HG02571 (cell line): ENCODE data around the gene CEP170.
"Not testable (repeated sequence)": the region's sequence is repeated elsewhere in the genome, so short reads cannot be mapped to it uniquely, and the experiment has no call there.

Experiments
- ATAC-seq: cut with Tn5 transposase; IDR thresholded peaks from one replicate; pipeline ENCODE4 v1.9.1; 2021; ENCODE audit warnings: mild to moderate bottlenecking, moderate library complexity; ENCODE audit not compliant: unreplicated experiment

Gene CEP170

DNA sequence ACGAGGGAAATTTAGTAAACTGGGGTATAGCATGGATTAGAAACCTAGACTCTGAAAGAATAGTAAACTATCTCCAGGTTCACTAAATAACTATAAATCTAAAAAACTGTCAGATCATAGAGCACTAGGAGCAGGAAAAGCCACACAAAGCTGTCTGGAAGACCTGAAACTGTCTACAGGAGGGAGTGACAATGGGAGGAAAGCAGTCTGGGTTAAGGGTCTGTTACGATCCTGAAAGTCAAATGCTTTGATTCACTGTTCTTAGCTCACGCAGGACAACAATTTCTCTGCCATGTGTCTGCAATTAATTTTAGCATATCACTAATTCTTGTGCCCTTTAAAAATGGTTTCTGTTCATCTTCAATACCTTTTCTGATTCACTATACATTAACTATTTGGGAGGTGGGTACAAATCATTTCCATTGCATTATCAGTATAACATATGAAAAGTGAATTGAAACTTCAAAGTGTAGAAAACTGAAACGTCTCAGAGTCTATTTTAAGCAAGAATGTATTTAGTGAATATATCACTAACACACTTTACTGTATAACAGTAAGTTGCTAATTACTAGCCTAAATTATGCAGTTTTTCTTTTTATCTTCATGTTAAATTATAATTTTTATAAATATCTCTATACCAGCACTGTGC is 18.4 kb downstream of the CEP170 start:
- ATAC-seq: no peak

DNA sequence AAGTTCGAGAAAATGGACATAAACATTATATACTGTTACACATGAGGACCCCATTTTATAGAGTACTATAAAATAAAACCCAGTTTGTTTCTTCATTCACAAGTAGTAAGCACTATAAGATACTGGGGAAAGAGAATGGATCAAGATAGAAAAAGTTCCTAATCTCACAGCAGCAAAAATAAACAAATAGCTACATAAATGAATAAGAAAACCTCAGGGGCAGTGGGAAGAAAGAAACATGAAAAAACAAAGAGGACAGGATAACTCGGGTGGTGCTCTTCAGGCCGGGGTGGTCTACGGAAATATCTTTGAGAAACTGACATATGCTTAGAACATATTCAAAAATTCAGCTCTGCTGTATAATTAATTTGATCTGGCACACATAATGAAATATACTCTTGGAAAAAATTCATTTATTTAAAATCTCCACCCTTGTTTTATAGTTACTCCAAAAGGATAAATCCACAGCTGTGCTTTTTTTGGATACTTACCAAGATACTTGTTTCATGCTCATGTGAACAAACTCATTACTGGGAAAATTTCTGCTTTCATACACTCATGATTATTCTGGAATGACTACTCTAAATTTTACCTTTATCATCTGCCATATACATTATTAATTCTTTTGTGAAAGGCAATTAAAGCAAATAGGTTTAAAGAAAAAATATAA is 20.0 kb downstream of the CEP170 start:
- no peak for ATAC-seq

DNA sequence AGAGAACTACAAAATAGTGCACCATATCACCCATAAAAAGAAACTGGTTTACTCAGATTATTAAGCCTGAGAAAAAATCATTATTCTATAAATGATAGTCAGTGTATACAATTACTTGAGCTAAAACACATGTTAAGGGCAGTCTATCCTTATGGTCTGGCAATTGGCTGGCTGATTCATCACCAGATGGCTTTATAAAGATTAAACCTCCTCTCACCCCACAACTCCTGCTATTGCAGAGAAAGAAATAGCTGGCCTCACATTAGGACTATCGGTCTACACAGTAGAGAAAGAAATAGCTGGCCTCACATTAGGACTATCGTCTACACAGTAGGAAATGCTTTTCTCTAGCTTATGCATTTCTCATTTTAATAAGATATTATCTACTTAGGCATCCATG is 21.2 kb downstream of the CEP170 start:
- ATAC-seq: no peak

DNA sequence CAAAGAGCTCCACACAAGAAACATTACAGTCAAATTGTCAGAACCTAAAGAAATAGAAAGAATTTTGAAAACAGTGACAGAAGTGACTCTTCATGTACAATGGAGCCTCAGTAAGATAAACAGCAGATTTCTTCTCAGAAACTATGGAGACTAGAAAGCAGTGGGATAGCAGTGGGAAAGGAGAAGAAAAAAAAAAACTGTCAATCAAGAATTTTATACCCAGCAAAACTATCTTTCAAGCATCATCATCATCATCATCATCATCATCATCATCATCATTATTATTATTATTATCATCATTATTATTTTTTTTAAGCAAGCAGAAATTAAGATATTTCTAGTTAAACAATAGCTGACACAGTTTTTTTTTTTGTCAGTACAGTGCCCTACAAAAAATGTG is 24.2 kb downstream of the CEP170 start:
- ATAC-seq: no peak

DNA sequence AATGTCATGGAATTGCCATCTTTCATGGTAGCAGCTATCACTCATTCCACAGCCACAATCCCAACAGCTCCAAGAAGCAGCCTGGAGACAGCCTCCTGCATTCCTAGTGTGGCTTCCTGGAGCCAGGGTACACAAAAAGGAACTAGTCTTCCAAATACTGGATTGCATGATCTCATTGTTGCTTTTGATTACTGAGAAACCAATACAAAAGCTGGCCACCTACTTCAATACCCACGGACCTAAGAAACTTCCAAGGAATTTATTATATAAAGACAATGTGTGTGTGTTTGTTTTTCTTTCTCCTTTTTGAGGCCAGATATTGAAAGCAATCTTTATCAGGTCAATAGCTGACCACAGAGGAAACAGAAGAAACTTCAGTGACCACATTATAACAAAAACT is 25.6 kb downstream of the CEP170 start:
- no peak for ATAC-seq

DNA sequence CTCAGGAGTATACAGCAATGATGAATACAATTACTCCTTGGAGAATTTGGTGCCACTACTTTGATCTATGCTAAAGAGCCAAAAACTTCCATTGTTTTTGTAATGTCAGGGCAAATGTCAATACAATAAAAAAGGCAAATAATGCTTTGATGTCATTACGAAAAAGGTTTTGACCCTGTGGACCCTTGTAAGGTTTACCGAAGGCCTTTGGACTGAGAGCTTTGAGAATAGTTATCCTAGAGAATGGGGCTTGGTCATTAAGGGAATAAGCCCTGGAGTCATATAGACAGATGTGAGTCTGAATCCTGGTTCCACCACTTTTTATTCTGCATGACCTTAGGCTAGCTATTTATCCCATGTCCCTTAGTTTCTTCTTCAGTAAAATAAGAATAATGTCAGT is 27.5 kb downstream of the CEP170 start:
- no peak for ATAC-seq

DNA sequence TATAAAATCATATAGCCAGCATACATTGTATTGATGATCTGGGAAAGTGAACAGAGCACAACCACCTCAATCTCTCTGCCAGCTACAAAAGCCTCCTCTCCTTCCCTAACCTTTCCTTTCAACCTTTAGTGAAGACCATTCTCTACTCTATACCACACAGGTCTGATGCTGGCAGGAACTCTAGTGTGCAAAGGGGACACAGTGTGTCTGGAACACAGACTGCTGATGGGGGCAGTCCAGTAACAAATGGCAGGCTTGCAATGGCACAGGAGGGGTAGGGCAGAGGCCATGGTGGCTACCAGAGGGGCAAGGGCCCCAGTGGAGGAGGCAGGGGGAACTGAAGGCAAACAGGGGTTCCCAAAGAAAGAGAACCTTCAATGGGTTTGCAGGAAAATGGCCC is 37.0 kb downstream of the CEP170 start:
- ATAC-seq: no peak

DNA sequence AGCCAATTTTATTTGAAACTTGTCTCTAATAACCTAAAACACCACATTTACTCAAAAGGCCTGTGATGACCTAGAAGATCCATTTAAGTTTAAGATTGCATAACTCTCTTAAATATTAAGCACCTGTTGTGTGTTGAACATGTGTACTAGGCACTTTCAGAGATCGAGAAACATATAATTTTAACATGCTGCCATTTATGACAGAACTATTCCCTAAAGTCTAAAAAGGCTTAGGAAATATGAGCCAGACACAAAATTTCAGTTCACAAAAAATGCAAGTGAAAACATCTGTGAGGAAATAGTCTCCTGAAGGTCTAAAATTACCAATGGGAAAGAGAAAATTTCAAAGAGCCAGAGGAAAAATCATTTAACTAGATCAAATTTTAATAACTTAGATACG is 37.7 kb downstream of the CEP170 start:
- no peak for ATAC-seq

DNA sequence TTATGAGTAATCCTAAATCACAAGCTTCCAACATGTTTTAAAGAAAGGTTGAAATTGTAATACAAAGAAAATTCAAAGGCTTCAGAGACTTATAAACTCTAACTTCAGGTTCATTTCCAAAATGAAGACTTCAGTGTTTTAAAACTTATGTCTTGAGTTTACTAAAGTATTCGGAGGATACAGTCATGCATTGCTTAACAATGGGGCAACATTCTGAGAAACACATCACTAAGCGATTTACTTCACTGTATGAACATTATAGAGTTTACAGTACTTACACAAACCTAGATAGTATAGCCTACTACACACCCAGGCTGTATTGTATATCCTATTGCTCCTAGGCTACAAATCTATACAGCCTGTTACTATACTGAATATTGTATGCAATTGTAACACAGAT is 38.3 kb downstream of the CEP170 start:
- ATAC-seq: no peak

DNA sequence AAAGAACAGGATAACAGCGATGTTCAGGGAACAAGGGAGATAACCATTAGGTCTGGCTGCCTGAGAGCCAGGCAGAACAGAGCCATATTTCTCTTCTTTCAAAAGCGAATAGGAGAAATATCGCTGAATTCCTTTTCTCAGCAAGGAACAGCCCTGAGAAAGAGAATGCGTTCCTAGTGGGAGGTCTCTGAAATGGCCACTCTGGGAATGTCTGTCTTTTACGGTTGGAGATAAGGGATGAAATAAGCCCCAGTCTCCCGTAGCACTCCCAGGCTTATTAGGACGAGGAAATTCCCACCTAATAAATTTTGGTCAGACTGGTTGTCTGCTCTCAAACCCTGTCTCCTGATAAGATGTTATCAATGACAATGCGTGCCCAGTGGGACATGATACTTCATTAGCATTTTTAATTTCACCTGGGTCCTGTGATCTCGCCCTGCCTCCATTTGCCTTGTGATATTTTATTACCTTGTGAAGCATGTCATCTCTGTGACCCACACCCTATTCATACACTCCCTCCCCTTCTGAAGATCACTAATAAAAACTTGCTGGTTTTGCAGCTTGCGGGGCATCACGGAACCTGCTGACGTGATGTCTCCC is 39.7 kb downstream of the CEP170 start:
- ATAC-seq: not testable (repeated sequence)

DNA sequence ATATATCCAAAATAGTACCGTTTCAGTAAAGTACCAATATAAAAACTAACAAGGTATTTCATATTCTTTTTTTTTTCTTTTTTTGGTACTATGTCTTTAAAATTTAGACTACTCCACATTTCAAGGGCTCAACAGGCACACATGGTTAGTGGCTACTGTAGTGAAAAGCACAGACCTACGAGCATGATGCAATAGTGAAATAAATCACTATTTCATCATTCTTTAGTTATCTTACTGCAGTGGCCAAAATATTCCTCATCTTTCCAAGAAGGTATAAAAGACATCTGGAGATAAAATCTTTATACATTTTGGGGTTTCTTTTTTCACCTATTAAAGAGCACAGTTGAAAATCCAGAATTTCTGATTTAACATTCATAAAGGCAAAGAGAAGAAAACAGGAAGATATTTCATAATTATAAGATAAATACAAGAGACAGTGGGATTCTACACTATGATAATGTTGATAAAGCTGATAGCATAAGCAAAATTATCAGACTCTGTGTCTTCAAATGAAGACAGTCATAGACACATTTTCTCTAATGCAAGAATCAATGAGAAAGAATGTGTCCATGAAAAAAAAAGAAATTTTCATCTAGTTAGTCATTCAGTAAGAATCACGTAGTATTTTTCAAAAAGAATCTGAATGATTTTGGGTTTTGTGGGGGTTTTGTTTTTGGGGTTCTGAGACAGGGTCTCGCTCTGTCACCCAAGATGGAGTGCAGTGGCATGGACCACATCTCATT is 41.9 kb downstream of the CEP170 start:
- no peak for ATAC-seq

DNA sequence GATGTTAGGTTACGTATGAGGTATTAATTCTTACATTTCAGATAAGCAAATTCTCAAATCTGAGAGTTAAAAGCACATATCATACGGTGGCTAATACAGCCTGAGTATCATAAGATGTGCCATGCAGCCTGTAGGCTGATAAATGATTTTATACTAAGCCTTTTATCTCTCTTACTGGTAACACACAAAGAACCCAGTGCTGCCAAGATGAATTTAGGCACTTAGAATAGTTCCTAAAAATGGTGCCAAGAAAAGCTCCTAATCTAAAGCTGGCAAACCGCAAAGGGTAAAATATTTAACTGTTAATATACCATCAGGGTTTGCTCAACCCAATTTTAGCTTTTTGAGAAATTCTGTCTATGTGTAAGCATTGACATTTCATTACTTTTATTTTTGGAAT is 43.1 kb downstream of the CEP170 start:
- ATAC-seq: not testable (repeated sequence)

DNA sequence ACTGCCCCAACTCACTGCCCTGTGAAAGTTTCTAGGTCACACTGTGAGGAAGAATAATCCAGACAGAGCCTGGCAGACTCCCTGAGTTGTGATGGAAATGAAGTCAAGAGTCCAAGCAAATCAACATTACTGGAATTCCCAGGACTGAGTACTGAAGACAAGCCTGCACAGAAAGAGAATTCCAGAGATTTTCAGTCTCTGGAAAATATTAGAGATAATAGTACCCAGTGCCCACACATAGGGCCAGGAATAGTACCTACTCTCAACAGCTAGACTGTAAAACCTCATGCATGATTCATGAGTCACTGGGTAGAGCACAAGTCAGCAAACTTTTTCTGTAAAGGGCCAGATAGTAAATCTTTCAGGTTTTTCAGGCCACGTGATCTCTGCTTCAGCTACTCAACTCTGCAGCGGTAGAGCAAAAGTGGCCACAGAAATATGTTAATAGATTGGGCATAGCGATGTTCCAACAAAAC is 50.0 kb downstream of the CEP170 start:
- ATAC-seq: not testable (repeated sequence)

DNA sequence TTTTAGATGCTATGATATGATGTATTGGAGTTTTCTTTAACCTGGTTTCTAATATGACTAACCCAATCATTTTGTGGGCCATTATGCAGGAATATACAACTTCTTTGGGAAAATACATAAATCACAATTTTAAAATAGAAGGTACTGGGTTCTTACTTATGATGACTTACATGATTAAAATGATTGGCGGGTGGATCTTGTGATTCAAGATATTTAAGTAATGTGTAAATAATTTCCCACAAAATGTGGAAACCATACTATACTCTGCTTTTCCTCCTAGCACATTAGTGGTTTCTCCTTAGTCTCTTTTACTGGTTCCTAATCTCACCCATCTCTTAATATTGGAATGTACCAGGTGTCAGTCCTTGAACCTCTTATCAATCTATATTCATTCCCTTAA is 50.7 kb downstream of the CEP170 start:
- not testable (repeated sequence) for ATAC-seq

DNA sequence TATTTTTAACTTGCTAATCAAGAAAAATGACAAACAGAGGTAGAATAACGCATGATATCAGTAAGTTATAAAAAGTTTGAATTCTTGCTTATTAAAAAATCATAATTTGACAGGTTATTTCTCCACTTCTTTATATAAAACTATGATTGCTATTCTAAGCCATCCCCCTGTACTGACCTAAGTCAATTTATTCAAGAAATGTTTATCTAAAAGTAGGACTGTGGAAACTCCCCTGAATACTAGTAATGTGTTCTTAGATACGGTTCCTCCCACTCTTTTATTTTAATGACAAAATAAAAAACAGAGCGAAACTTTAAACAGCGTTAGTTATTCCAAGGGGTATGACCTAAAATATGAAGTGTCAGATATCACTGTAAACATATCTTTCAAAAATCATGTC is 51.9 kb downstream of the CEP170 start:
- not testable (repeated sequence) for ATAC-seq

DNA sequence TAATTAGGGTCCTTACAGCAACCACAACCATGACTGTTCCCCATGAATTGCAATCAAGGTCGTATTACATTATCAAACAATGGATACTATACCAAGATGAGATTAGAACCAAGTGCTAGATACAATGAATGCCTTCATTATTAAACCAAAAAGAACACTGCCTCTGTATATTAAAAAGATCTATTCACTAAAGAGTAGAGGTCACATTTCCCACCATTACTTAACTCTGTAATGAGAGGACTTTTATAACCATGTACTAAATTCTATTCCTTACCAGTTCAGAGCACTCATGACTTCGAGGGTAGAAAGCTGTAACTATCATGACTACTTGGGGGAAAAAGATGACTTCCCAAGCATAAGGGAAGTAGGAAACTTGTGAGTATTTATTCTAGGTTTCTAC is 53.8 kb downstream of the CEP170 start:
- not testable (repeated sequence) for ATAC-seq

DNA sequence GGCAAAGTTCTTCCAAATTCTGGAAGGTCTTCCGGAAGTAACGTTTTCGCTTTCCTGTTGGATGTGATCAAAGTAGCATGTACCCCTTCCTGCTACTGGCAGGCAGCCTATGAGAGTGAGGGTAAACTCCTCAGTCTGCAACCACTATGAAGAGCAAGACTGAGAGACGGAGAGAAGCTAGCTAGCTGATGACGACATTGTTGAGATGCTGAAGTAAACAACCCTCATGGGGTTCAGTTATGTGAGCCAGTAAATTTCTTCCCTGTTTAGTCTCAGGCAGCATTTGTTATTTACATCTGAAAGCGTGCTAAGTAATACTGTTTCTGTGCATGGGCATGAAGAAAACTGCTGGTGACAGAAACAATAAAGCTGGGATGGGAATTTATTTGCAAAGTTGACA is 57.6 kb downstream of the CEP170 start:
- not testable (repeated sequence) for ATAC-seq

DNA sequence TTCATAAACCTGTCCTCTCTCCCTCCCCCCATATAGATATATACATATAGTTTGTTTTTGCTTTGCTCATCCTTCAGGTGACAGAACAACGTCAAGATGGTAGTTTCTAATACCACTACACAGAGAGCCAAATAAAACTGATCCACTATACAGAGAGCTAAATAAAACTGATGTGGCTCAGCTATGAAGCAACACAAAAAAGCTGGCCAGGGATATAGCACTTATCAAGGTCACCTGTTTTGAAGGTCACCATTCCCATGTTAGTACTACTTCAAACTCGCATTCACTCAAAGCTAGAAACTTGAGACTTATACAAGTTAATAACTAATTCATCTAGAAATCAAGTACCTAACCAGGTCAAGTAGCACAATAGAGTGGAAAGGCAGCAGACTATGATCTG is 61.8 kb downstream of the CEP170 start:
- ATAC-seq: not testable (repeated sequence)

DNA sequence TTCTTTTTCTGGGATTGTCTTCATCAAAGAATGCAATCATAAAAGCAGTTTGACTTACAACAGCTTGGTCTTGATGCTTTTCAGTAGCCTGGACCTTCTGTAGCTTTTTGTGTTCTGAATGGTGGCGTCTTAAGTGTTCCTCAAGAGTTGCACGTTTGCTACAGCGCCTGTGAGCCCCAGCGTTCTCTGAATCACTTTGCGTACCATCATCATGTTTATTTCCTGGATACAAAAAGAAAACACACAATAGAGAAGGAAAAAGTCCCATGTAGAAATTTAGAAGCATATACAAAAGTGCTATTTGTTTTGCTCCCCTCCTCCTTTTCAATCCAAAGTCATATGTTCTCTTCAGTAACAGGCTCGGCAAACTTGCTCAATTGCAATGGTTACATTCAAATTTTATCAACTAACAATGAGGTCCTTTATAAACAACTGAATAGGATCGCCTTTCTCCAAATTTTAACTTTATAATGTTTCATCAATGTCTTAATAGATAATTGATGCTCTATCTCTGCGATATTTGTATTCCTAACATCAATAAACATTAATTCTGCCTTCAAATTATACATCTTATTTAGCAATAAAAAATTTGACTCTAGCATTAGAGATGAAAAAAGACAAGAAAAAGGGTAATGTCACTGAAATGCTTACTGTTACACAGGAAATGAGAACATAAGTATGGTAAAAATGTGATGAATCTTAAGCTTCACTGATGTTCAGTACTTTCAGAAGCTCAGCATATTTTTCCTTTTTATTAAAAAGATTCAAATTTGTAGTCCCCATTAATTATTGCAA is 68.7 kb downstream of the CEP170 start:
- ATAC-seq: not testable (repeated sequence)

DNA sequence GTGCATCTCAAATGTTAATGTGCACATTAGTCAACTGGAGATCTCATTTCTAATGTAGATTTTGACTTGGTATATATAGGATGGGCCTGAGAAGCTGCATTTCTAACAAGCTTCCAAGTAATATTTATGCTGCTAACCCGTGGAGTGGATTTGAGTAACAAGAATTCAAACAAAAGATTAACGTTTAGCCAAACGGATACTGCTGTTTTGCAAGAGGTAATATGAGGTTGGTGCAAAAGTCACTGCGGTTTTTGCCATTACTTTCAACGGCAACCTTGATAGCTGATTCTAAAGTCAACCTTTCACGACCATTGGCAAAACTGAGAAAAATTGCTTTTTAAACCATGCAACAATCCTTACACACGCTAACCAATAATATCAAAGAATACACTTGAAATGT is 70.3 kb downstream of the CEP170 start:
- not testable (repeated sequence) for ATAC-seq

DNA sequence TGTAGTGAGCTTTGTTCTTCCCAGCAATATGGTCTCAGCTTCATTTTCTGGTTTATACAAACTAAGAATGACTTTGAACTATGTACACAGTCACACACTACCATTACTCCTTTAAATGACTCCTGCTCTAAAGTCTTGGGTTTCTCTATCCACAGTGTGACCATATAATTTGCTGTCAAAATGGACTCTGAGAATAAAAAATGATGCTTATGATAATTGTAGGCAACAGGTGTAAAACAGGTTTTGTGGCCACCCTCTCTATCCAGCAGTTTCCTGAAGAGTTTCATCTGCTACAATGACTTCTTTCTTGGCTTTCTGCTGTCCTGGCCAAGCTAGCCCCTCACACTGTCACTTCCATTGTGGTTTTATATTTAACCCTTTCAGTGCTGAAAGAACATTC is 71.4 kb downstream of the CEP170 start:
- ATAC-seq: not testable (repeated sequence)
